HCT116 (cell line): ENCODE results near the gene TPD52L1. TPM values are rescaled to one million over a fixed set of nuclear protein-coding genes. Genes with fewer than 3 reads are reported as not detected.

Source experiments
- ATAC-seq: fragments of 200-7000 bp; cut with Tn5 transposase; 2 replicates; pipeline ENCODE4 v1.9.1; 2020; ENCODE audit warnings: mild to moderate bottlenecking, moderate library complexity
- BruUV-seq: library from RNA; stranded (reverse); fragments of 400-500 nt; replicated peaks from 2 replicates; lab custom pipeline; 2021; lab: Mats Ljungman, UMichigan
- CTCF ChIA-PET: fragments of 300-600 bp; sonication (Branson Sonifier 250); formaldehyde crosslinking; loops from one replicate; lab custom pipeline; 2021; ENCODE audit warnings: antibody characterized with exemption; lab: Charles Lee
- POLR2A ChIA-PET: fragments of 300-600, 350-600 bp; sonication (Branson Sonifier 250); formaldehyde crosslinking; loops from one replicate; lab custom pipeline; 2021; ENCODE audit warnings: antibody characterized with exemption; lab: Charles Lee
- RAD21 ChIA-PET, 2 experiments: fragments of 300-600 bp; sonication (Branson Sonifier 250); formaldehyde crosslinking; loops; one replicate each; lab custom pipeline; 2023; ENCODE audit warnings: low total read pairs in 2 of 2; ENCODE audit not compliant: uncharacterized antibody in 2 of 2, unreplicated experiment in 2 of 2, low non-redundant PET in 1 of 2; lab: Charles Lee
- DNase-seq: peaks from one replicate; pipeline ENCODE4 v3.0.0-alpha.2; 2010; ENCODE audit warnings: low read depth, low spot score
- H2AFZ ChIP-seq: fragments of 200-600 bp; shearing (Covaris generic), sonication (generic); 2 replicates; pipeline ENCODE4 v1.6.1; 2017; ENCODE audit warnings: low read depth, mixed run types, mixed read lengths, antibody characterized with exemption, low read length; ENCODE audit not compliant: poor library complexity, severe bottlenecking
- H3K27ac ChIP-seq: 2 replicates; pipeline ENCODE4 v1.5.1; 2012; ENCODE audit warnings: low read depth, low read length
- H3K27me3 ChIP-seq: fragments of 200-600 bp; sonication (generic); 2 replicates; pipeline ENCODE4 v1.6.1; 2016; ENCODE audit warnings: mixed run types, low read length, mixed read lengths; ENCODE audit not compliant: insufficient read depth
- H3K36me3 ChIP-seq, 2 experiments: fragments of 200-500 bp in 1 of 2; fragments of 200-600 bp in 1 of 2; sonication (Bioruptor generic) in 1 of 2; sonication (generic) in 1 of 2; 2 replicates each; pipeline versions ENCODE4 v1.5.1 to v1.6.1; 2014 to 2016; ENCODE audit warnings: low read length in 2 of 2, inconsistent platforms in 1 of 2, mixed read lengths in 1 of 2, mixed run types in 1 of 2; ENCODE audit not compliant: insufficient read depth in 2 of 2, control insufficient read depth in 1 of 2
- H3K4me1 ChIP-seq, 2 experiments: fragments of 200-600 bp in 1 of 2; sonication (generic) in 1 of 2; 2 replicates each; pipeline versions ENCODE4 v1.5.1 to v1.6.1; 2012 to 2017; ENCODE audit warnings: low read length in 2 of 2, inconsistent platforms in 1 of 2, mild to moderate bottlenecking in 1 of 2, mixed read lengths in 1 of 2, mixed run types in 1 of 2, moderate library complexity in 1 of 2; ENCODE audit not compliant: insufficient read depth in 2 of 2, control insufficient read depth in 1 of 2
- H3K4me2 ChIP-seq: fragments of 200-600 bp; sonication (generic); 2 replicates; pipeline ENCODE4 v1.6.1; 2017; ENCODE audit warnings: mixed run types, low read length, mixed read lengths
- H3K4me3 ChIP-seq, 2 experiments: fragments of 200-600 bp in 1 of 2; sonication (generic) in 1 of 2; replicated peaks in 1 of 2; 2 replicates each; pipeline ENCODE4 v1.5.1; 2011 to 2016; ENCODE audit warnings: low read length in 2 of 2, control low read depth in 1 of 2, low read depth in 1 of 2, mild to moderate bottlenecking in 1 of 2, mixed read lengths in 1 of 2, mixed run types in 1 of 2
- H3K79me2 ChIP-seq: fragments of 200-600 bp; sonication (generic); 2 replicates; pipeline ENCODE4 v1.6.1; 2017; ENCODE audit warnings: mild to moderate bottlenecking, mixed run types, low read length, moderate library complexity, mixed read lengths; ENCODE audit not compliant: insufficient read depth
- H3K9ac ChIP-seq: fragments of 200-600 bp; sonication (generic); 2 replicates; pipeline ENCODE4 v1.6.1; 2016; ENCODE audit warnings: low read length, mixed read lengths
- H3K9me2 ChIP-seq: fragments of 200-600 bp; sonication (generic), shearing (Covaris generic); 2 replicates; pipeline ENCODE4 v1.6.1; 2017; ENCODE audit warnings: mixed run types, mild to moderate bottlenecking, moderate library complexity; ENCODE audit not compliant: insufficient read depth
- H3K9me3 ChIP-seq, 2 experiments: fragments of 200-500 bp in 1 of 2; fragments of 200-600 bp in 1 of 2; sonication (Bioruptor generic) in 1 of 2; sonication (generic) in 1 of 2; 2 replicates each; pipeline ENCODE4 v1.6.1; 2014 to 2017; ENCODE audit warnings: low read length in 2 of 2, mixed read lengths in 2 of 2, inconsistent platforms in 1 of 2, low read depth in 1 of 2, mild to moderate bottlenecking in 1 of 2, mixed run types in 1 of 2, moderate library complexity in 1 of 2; ENCODE audit not compliant: control insufficient read depth in 1 of 2, insufficient read depth in 1 of 2
- H4K20me1 ChIP-seq: fragments of 200-600 bp; sonication (generic), shearing (Covaris generic); 2 replicates; pipeline ENCODE4 v1.6.1; 2017; ENCODE audit warnings: mixed run types, mild to moderate bottlenecking, moderate library complexity; ENCODE audit not compliant: insufficient read depth
- CEBPB ChIP-seq: IDR thresholded peaks from 2 replicates; pipeline ENCODE4 v1.6.1; 2012; ENCODE audit warnings: low read depth
- EGR1 ChIP-seq: IDR thresholded peaks from 2 replicates; pipeline ENCODE4 v1.6.1; 2012; ENCODE audit warnings: low read depth
- ELF1 ChIP-seq: IDR thresholded peaks from 2 replicates; pipeline ENCODE4 v1.6.1; 2012; ENCODE audit warnings: low read depth, borderline replicate concordance
- EZH2 ChIP-seq: fragments of 200-600 bp; sonication (generic); IDR thresholded peaks from 2 replicates; pipeline ENCODE4 v1.6.1; 2017; ENCODE audit warnings: antibody characterized with exemption, mixed run types
- EZH2phosphoT487 ChIP-seq: fragments of 200-600 bp; IDR thresholded peaks from 2 replicates; pipeline ENCODE4 v1.6.1; 2018; ENCODE audit warnings: antibody characterized with exemption, borderline replicate concordance
- FOSL1 ChIP-seq: IDR thresholded peaks from 2 replicates; pipeline ENCODE4 v1.6.1; 2012; ENCODE audit warnings: low read depth
- POLR2A ChIP-seq: IDR thresholded peaks from 2 replicates; pipeline ENCODE4 v1.7.0; 2011; ENCODE audit warnings: borderline replicate concordance; ENCODE audit not compliant: insufficient read depth, insufficient read length; ENCODE audit errors: extremely low read depth
- POLR2AphosphoS5 ChIP-seq: IDR thresholded peaks from 2 replicates; pipeline ENCODE4 v1.6.1; 2011; ENCODE audit warnings: mild to moderate bottlenecking, low read depth, low read length, moderate library complexity
- RAD21 ChIP-seq: IDR thresholded peaks from 2 replicates; pipeline ENCODE4 v1.6.1; 2012; ENCODE audit warnings: low read depth, mild to moderate bottlenecking
- SP1 ChIP-seq: IDR thresholded peaks from 2 replicates; pipeline ENCODE4 v1.6.1; 2012; ENCODE audit warnings: low read depth
- SRF ChIP-seq: IDR thresholded peaks from 2 replicates; pipeline ENCODE4 v1.6.1; 2012; ENCODE audit warnings: low read depth
- TCF7L2 ChIP-seq: IDR thresholded peaks from 2 replicates; pipeline ENCODE4 v1.7.0; 2011; ENCODE audit warnings: borderline replicate concordance, inconsistent platforms; ENCODE audit not compliant: insufficient read depth, insufficient read length; ENCODE audit errors: extremely low read depth
- YY1 ChIP-seq: IDR thresholded peaks from 2 replicates; pipeline ENCODE4 v1.6.1; 2011; ENCODE audit warnings: low read length, low read depth, moderate library complexity, mild to moderate bottlenecking; ENCODE audit not compliant: insufficient replicate concordance; ENCODE audit errors: extremely low read depth
- ZFX ChIP-seq: fragments of 450-650 bp; IDR thresholded peaks from 2 replicates; pipeline ENCODE4 v1.6.1; 2017
- ZNF274 ChIP-seq: fragments of 200-500 bp; sonication (Bioruptor generic); IDR thresholded peaks from 2 replicates; pipeline ENCODE4 v1.6.1; 2014; ENCODE audit warnings: mild to moderate bottlenecking, low read depth, low read length, inconsistent platforms
- intact Hi-C: fragments of 100-400 bp; cut with micrococcal nuclease; formaldehyde crosslinking; loops from 2 replicates; pipeline ENCODE4 v1.10.0; 2022
- total RNA-seq: library from RNA; stranded (reverse); gene quantifications from one replicate; pipeline ENCODE4 v1.2.1, GENCODE V29; 2021; ENCODE audit not compliant: unreplicated experiment
- TF ChIP-seq, protein P1 (sequence below), 3 experiments: fragments of 200-600 bp in 1 of 3; sonication (generic) in 1 of 3; IDR thresholded peaks in 2 of 3; conservative IDR thresholded peaks in 1 of 3; 2 replicates each; pipeline ENCODE4 v1.5.1; 2012 to 2017; ENCODE audit warnings: low read depth in 2 of 3, low read length in 2 of 3, antibody characterized with exemption in 1 of 3, borderline replicate concordance in 1 of 3, control low read depth in 1 of 3, mild to moderate bottlenecking in 1 of 3, mixed read lengths in 1 of 3, mixed run types in 1 of 3, moderate library complexity in 1 of 3; ENCODE audit not compliant: insufficient read depth in 1 of 3
- TF ChIP-seq, protein P2 (sequence below): IDR thresholded peaks from 2 replicates; pipeline ENCODE4 v1.6.1; 2012
- TF ChIP-seq, protein P3 (sequence below): IDR thresholded peaks from 2 replicates; pipeline ENCODE4 v1.6.1; 2012; ENCODE audit warnings: low read depth
- TF ChIP-seq, protein P4 (sequence below): IDR thresholded peaks from 2 replicates; pipeline ENCODE4 v1.6.1; 2012

TPD52L1 gene
- total RNA-seq, 1 experiment from 2014 or later: 64.1 TPM

DNA sequence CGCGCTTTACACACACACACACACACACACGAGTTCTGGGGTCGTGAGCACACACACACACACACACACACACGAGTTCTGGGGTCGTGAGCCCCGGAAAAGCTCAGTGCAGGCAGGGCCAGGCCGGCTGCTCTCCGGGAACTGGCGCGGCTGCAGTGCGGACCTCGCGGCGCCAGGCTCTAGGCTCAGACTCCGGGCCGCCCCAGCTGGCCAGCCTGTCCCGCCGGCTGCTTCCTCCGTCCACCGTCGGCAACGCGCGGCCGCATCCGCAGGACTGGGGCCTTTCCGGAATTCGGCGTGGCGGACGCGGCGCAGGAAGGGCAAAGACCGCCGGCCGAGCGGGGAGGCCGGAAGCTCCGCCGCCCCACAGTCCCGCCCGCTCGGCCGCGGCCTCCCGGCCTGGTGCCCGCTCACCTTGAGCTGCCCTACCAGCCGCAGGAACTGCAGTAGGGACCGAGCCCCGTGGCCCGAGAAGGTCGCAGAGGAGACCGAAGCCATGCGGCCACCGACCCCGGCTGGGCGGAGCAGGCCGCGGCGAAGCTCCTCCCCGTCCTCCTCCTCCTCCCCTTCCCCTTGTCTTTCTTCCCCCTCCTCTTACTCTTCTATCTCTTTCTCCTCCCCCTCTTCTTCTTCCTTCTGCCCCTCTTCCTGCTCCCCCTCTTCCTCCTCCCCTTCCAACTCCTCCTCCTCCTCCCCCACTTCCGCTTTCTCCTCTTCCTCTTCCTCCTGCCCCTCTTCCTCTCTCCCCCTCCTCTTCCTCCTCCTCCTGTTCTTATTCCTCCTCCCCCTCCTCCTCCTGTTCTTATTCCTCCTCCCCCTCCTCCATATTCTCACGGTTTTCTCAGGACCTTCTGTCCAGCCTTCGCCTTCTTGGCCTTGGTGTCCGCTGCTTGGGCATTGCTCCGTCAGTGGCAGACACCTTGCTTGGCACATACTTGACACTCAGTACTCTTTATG lies 148.1 kb downstream of the TPD52L1 start, which contains the start of gene HDDC2:
HDDC2 (minus strand) TSS at position 533 of the 957 bp plus-strand sequence; CDS start at position 498, 35 bp downstream.
- no peaks in the 10 kb centered on the region for H3K27me3 ChIP-seq
- DNase-seq (peak; percentile 28), ATAC-seq (peak; percentile 88)
- RAD21 ChIA-PET: interaction anchor here in 1 of 2 experiments (0.7 to 1.1 kb wide), 2 partner anchors 100 to 452 kb away, joined by 3 read pairs; no protein-coding TSS in a partner anchor
- CTCF ChIA-PET: interaction anchor here (0.6 to 1.2 kb wide), 4 partner anchors 10 to 431 kb away, joined by 3 to 5 read pairs (median 3); partner anchors contain the start of gene TPD52L1
- peaks cover 37% of the 10 kb centered on the region for H3K79me2 ChIP-seq
- BruUV-seq: no TSS peak
- H3K4me1 ChIP-seq: peaks cover 0 to 16% of the 10 kb centered on the region in 2 experiments; a peak in 3 of 4 replicates
- peak within 1 kb of the TSS; percentile 87 for H2AFZ ChIP-seq
- peak within 1 kb of the TSS; percentile 88 for H3K4me2 ChIP-seq
- peak within 1 kb of the TSS; percentile 79 to 88 for H3K4me3 ChIP-seq
- no peaks in the 10 kb centered on the region for H3K9me3 ChIP-seq
- no peaks in the 10 kb centered on the region for H3K9me2 ChIP-seq
- peak within 1 kb of the TSS; percentile 88 for H3K9ac ChIP-seq
- POLR2A ChIA-PET: interaction anchor here (0.6 kb wide), 1 partner anchor 148 kb away, joined by 3 read pairs; the partner anchor contains the start of gene TPD52L1
- peak within 1 kb of the TSS; percentile 86 for H3K27ac ChIP-seq
- intact Hi-C loops: loop anchor here (2.0 to 5.0 kb wide), 2 partner anchors 109 to 149 kb away; partner anchors contain the start of gene TPD52L1
- peaks cover 19 to 29% of the 10 kb centered on the region in 2 experiments for H3K36me3 ChIP-seq
- no peaks in the 10 kb centered on the region; the same call in 1 of the 2 replicates for H4K20me1 ChIP-seq
- TF ChIP-seq SRF (no peak), ZFX (peak; percentile 95), POLR2A (peak; percentile 89), POLR2AphosphoS5 (peak; percentile 90), SP1 (0 out of 2 replicates have a peak, but pooled peaks have one; percentile 11), YY1 (peak; percentile 17), ELF1 (peak; percentile 67), EZH2 (no peak), EZH2phosphoT487 (no peak), FOSL1 (no peak), CEBPB (no peak), ZNF274 (no peak), TCF7L2 (peak; percentile 24), EGR1 (peak; percentile 65), RAD21 (0 out of 2 replicates have a peak, but pooled peaks have one; percentile 1)
- TF ChIP-seq, protein P1, sequence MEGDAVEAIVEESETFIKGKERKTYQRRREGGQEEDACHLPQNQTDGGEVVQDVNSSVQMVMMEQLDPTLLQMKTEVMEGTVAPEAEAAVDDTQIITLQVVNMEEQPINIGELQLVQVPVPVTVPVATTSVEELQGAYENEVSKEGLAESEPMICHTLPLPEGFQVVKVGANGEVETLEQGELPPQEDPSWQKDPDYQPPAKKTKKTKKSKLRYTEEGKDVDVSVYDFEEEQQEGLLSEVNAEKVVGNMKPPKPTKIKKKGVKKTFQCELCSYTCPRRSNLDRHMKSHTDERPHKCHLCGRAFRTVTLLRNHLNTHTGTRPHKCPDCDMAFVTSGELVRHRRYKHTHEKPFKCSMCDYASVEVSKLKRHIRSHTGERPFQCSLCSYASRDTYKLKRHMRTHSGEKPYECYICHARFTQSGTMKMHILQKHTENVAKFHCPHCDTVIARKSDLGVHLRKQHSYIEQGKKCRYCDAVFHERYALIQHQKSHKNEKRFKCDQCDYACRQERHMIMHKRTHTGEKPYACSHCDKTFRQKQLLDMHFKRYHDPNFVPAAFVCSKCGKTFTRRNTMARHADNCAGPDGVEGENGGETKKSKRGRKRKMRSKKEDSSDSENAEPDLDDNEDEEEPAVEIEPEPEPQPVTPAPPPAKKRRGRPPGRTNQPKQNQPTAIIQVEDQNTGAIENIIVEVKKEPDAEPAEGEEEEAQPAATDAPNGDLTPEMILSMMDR (IDR thresholded peaks at IDR 0.05 in 2 of 3, conservative IDR thresholded peaks at IDR 0.05 in 1 of 3; ENCODE audit: borderline replicate concordance in 1 of 3, insufficient read depth in 1 of 3, low read depth in 2 of 3, low read length in 2 of 3): no peak
- TF ChIP-seq, protein P2, sequence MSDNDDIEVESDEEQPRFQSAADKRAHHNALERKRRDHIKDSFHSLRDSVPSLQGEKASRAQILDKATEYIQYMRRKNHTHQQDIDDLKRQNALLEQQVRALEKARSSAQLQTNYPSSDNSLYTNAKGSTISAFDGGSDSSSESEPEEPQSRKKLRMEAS: peak; percentile 72
- TF ChIP-seq, protein P3, sequence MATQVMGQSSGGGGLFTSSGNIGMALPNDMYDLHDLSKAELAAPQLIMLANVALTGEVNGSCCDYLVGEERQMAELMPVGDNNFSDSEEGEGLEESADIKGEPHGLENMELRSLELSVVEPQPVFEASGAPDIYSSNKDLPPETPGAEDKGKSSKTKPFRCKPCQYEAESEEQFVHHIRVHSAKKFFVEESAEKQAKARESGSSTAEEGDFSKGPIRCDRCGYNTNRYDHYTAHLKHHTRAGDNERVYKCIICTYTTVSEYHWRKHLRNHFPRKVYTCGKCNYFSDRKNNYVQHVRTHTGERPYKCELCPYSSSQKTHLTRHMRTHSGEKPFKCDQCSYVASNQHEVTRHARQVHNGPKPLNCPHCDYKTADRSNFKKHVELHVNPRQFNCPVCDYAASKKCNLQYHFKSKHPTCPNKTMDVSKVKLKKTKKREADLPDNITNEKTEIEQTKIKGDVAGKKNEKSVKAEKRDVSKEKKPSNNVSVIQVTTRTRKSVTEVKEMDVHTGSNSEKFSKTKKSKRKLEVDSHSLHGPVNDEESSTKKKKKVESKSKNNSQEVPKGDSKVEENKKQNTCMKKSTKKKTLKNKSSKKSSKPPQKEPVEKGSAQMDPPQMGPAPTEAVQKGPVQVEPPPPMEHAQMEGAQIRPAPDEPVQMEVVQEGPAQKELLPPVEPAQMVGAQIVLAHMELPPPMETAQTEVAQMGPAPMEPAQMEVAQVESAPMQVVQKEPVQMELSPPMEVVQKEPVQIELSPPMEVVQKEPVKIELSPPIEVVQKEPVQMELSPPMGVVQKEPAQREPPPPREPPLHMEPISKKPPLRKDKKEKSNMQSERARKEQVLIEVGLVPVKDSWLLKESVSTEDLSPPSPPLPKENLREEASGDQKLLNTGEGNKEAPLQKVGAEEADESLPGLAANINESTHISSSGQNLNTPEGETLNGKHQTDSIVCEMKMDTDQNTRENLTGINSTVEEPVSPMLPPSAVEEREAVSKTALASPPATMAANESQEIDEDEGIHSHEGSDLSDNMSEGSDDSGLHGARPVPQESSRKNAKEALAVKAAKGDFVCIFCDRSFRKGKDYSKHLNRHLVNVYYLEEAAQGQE: no peak
- TF ChIP-seq, protein P4, sequence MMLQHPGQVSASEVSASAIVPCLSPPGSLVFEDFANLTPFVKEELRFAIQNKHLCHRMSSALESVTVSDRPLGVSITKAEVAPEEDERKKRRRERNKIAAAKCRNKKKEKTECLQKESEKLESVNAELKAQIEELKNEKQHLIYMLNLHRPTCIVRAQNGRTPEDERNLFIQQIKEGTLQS: no peak
